ENCODE data around the gene PLTP. TPM values are rescaled to one million over a fixed set of nuclear protein-coding genes. Genes with fewer than 3 reads are reported as not detected.
A peak's percentile ranks its signal among the peaks of the same experiment; 100 is the strongest.

The PLTP gene
- total and polyA plus RNA-seq, 2 of the 13 experiments (the other 11 are each of a cell fraction or from before 2014, with no cell fraction given), result 16.9 to 28.6 TPM

DNA sequence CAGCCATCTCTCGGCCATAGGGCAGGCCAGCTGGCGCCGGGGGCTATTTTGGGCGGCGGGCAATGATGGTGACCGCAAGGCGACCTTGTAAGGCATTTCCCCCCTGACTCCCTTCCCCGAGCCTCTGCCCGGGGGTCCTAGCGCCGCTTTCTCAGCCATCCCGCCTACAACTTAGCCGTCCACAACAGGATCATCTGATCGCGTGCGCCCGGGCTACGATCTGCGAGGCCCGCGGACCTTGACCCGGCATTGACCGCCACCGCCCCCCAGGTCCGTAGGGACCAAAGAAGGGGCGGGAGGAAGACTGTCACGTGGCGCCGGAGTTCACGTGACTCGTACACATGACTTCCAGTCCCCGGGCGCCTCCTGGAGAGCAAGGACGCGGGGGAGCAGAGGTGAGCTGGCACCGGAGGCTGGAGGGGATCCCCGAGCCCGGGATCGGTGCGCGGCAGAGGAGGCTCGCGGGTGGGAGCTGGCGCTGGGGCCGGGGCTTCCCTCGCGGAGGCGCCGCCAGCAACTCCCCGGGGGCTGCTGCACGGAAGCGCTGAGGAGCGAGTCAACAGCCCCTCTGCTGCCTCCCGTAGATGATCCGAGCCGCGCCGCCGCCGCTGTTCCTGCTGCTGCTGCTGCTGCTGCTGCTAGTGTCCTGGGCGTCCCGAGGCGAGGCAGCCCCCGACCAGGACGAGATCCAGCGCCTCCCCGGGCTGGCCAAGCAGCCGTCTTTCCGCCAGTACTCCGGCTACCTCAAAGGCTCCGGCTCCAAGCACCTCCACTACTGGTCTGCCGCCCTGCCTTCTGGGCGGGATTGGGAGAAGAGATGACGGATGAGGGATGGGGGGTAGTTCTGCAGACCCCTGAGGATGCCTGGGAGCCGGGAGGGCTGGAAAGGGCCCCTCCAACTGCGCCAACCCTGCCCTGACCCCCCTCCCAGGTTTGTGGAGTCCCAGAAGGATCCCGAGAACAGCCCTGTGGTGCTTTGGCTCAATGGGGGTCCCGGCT is 20.7 kb downstream of the PLTP start, which contains the start of the genes CTSA and NEURL2 (continued):
- TF ChIP-seq, protein P1, sequence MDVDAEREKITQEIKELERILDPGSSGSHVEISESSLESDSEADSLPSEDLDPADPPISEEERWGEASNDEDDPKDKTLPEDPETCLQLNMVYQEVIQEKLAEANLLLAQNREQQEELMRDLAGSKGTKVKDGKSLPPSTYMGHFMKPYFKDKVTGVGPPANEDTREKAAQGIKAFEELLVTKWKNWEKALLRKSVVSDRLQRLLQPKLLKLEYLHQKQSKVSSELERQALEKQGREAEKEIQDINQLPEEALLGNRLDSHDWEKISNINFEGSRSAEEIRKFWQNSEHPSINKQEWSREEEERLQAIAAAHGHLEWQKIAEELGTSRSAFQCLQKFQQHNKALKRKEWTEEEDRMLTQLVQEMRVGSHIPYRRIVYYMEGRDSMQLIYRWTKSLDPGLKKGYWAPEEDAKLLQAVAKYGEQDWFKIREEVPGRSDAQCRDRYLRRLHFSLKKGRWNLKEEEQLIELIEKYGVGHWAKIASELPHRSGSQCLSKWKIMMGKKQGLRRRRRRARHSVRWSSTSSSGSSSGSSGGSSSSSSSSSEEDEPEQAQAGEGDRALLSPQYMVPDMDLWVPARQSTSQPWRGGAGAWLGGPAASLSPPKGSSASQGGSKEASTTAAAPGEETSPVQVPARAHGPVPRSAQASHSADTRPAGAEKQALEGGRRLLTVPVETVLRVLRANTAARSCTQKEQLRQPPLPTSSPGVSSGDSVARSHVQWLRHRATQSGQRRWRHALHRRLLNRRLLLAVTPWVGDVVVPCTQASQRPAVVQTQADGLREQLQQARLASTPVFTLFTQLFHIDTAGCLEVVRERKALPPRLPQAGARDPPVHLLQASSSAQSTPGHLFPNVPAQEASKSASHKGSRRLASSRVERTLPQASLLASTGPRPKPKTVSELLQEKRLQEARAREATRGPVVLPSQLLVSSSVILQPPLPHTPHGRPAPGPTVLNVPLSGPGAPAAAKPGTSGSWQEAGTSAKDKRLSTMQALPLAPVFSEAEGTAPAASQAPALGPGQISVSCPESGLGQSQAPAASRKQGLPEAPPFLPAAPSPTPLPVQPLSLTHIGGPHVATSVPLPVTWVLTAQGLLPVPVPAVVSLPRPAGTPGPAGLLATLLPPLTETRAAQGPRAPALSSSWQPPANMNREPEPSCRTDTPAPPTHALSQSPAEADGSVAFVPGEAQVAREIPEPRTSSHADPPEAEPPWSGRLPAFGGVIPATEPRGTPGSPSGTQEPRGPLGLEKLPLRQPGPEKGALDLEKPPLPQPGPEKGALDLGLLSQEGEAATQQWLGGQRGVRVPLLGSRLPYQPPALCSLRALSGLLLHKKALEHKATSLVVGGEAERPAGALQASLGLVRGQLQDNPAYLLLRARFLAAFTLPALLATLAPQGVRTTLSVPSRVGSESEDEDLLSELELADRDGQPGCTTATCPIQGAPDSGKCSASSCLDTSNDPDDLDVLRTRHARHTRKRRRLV (CRISPR knock-in tag; IDR thresholded peaks at IDR 0.05), result peak; percentile 96
- TF ChIP-seq HES4 (CRISPR knock-in tag; IDR thresholded peaks at IDR 0.05; ENCODE audit: borderline replicate concordance) (peak; percentile 87), TOE1 (CRISPR knock-in tag; IDR thresholded peaks at IDR 0.05) (peak; percentile 93; the same call in 1 of the 2 replicates), PHF5A (CRISPR knock-in tag; IDR thresholded peaks at IDR 0.05; ENCODE audit: low read depth, unreplicated experiment) (peak; percentile 99), ZNF350 (CRISPR knock-in tag; IDR thresholded peaks at IDR 0.05; ENCODE audit: borderline replicate concordance, low read depth) (peak; percentile 99), MED13 (CRISPR knock-in tag; IDR thresholded peaks at IDR 0.05) (peak; percentile 97), SATB2 (CRISPR knock-in tag; IDR thresholded peaks at IDR 0.05) (peak; percentile 93), GATAD1 (CRISPR knock-in tag; IDR thresholded peaks at IDR 0.05) (peak; percentile 100), ZNF674 (CRISPR knock-in tag; IDR thresholded peaks at IDR 0.05; ENCODE audit: low read depth) (peak; percentile 54; the same call in 1 of the 2 replicates), ZZZ3 (CRISPR knock-in tag; IDR thresholded peaks at IDR 0.05; ENCODE audit: borderline replicate concordance) (peak; percentile 98), LCORL (IDR thresholded peaks at IDR 0.05) (peak; percentile 36; the same call in 1 of the 2 replicates), LCORL (CRISPR knock-in tag; IDR thresholded peaks at IDR 0.05) (peak; percentile 98), RORA (CRISPR knock-in tag; IDR thresholded peaks at IDR 0.05) (peak; percentile 77; the same call in 1 of the 2 replicates), RARA (CRISPR knock-in tag; IDR thresholded peaks at IDR 0.05) (peak; percentile 100), HNF4G (IDR thresholded peaks at IDR 0.05; ENCODE audit: borderline replicate concordance, low read depth, low read length) (peak; percentile 97), HNF4G (CRISPR knock-in tag; IDR thresholded peaks at IDR 0.05; ENCODE audit: borderline replicate concordance, low read depth) (peak; percentile 99), GTF3A (CRISPR knock-in tag; conservative IDR thresholded peaks at IDR 0.05) (peak; percentile 98; the same call in 1 of the 2 replicates)
- TF ChIP-seq, protein P2, sequence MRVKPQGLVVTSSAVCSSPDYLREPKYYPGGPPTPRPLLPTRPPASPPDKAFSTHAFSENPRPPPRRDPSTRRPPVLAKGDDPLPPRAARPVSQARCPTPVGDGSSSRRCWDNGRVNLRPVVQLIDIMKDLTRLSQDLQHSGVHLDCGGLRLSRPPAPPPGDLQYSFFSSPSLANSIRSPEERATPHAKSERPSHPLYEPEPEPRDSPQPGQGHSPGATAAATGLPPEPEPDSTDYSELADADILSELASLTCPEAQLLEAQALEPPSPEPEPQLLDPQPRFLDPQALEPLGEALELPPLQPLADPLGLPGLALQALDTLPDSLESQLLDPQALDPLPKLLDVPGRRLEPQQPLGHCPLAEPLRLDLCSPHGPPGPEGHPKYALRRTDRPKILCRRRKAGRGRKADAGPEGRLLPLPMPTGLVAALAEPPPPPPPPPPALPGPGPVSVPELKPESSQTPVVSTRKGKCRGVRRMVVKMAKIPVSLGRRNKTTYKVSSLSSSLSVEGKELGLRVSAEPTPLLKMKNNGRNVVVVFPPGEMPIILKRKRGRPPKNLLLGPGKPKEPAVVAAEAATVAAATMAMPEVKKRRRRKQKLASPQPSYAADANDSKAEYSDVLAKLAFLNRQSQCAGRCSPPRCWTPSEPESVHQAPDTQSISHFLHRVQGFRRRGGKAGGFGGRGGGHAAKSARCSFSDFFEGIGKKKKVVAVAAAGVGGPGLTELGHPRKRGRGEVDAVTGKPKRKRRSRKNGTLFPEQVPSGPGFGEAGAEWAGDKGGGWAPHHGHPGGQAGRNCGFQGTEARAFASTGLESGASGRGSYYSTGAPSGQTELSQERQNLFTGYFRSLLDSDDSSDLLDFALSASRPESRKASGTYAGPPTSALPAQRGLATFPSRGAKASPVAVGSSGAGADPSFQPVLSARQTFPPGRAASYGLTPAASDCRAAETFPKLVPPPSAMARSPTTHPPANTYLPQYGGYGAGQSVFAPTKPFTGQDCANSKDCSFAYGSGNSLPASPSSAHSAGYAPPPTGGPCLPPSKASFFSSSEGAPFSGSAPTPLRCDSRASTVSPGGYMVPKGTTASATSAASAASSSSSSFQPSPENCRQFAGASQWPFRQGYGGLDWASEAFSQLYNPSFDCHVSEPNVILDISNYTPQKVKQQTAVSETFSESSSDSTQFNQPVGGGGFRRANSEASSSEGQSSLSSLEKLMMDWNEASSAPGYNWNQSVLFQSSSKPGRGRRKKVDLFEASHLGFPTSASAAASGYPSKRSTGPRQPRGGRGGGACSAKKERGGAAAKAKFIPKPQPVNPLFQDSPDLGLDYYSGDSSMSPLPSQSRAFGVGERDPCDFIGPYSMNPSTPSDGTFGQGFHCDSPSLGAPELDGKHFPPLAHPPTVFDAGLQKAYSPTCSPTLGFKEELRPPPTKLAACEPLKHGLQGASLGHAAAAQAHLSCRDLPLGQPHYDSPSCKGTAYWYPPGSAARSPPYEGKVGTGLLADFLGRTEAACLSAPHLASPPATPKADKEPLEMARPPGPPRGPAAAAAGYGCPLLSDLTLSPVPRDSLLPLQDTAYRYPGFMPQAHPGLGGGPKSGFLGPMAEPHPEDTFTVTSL (CRISPR knock-in tag; IDR thresholded peaks at IDR 0.05; ENCODE audit: borderline replicate concordance), result peak; percentile 66

All from HepG2 (cell line).